HFFc6 (cell line): Measurements from ENCODE around the gene SYPL1. TPM values are rescaled to one million over a fixed set of nuclear protein-coding genes. Genes with fewer than 3 reads are reported as not detected.
A peak's percentile ranks its signal among the peaks of the same experiment; 100 is the strongest.

Experiments used
- DNase-seq: peaks from one replicate; pipeline ENCODE4 v3.0.0-alpha.2; 2018
- H3K27ac Mint-ChIP-seq: 2 replicates; pipeline ENCODE4 v1.8.0; 2020; ENCODE audit warnings: mild to moderate bottlenecking, mixed read lengths
- H3K27me3 Mint-ChIP-seq: 2 replicates; pipeline ENCODE4 v1.8.0; 2021; ENCODE audit warnings: mild to moderate bottlenecking, moderate library complexity, mixed read lengths; ENCODE audit not compliant: insufficient read depth
- H3K36me3 Mint-ChIP-seq: 2 replicates; pipeline ENCODE4 v1.8.0; 2021; ENCODE audit warnings: low read depth, mixed read lengths
- H3K4me1 Mint-ChIP-seq: 2 replicates; pipeline ENCODE4 v1.8.0; 2020; ENCODE audit warnings: low read depth, mixed read lengths
- H3K4me3 Mint-ChIP-seq: 2 replicates; pipeline ENCODE4 v1.8.0; 2020; ENCODE audit warnings: mild to moderate bottlenecking, moderate library complexity, mixed read lengths
- H3K9me3 Mint-ChIP-seq: 2 replicates; pipeline ENCODE4 v1.8.0; 2020; ENCODE audit warnings: mild to moderate bottlenecking, mixed read lengths
- CTCF ChIP-seq: fragments of 200-600 bp; sonication (generic); IDR thresholded peaks from 2 replicates; pipeline ENCODE4 v1.5.0; 2021; ENCODE audit warnings: antibody characterized with exemption, mild to moderate bottlenecking
- total RNA-seq, 6 experiments: library from RNA; stranded (reverse); fragmentation: NEBNext Ultra II Directional; extraction: Animal tissue kit (Norgen Biotek cat#: 25700); gene quantifications; 2 replicates in 1 of 6; 3 replicates in 5 of 6; pipeline ENCODE4 v1.2.3, GENCODE V29; 2021

Gene SYPL1
- total RNA-seq, 6 experiments from 2014 or later, result 66.5 to 84.0 (median 74.6) TPM

GRCh38 chr7:106057204-106057961 lies 54.7 kb downstream of the SYPL1 start:
- peaks cover 20% of the 10 kb centered on the region for H3K27me3 Mint-ChIP-seq
- no peaks in the 10 kb centered on the region; the same call in 1 of the 2 replicates for H3K9me3 Mint-ChIP-seq
- H3K4me3 Mint-ChIP-seq, result no peak overlapping the region
- no peak for DNase-seq
- no peaks in the 10 kb centered on the region for H3K36me3 Mint-ChIP-seq
- no peak overlapping the region for H3K27ac Mint-ChIP-seq
- peaks cover 4% of the 10 kb centered on the region; the same call in 1 of the 2 replicates for H3K4me1 Mint-ChIP-seq
- peak; percentile 44; the same call in 1 of the 2 replicates for TF ChIP-seq CTCF

- H3K4me1 Mint-ChIP-seq, result no peaks in the 10 kb centered on the region
- peak; percentile 89 for TF ChIP-seq CTCF
- H3K9me3 Mint-ChIP-seq, result no peaks in the 10 kb centered on the region; the same call in 1 of the 2 replicates
- DNase-seq, result peak; percentile 52
- H3K4me3 Mint-ChIP-seq, result no peak overlapping the region
- peaks cover 20% of the 10 kb centered on the region for H3K27me3 Mint-ChIP-seq
- no peaks in the 10 kb centered on the region for H3K36me3 Mint-ChIP-seq
- no peak overlapping the region for H3K27ac Mint-ChIP-seq
These were observed 55.5 kb downstream of the SYPL1 start for GRCh38 chr7:106056513-106057203.

- Mint-ChIP-seq H3K27ac (no peak overlapping the region), H3K9me3 (no peaks in the 10 kb centered on the region), H3K36me3 (no peaks in the 10 kb centered on the region), H3K4me1 (peaks cover 14% of the 10 kb centered on the region), H3K27me3 (peaks cover 24% of the 10 kb centered on the region), H3K4me3 (no peak overlapping the region)
- no peak for DNase-seq
- TF ChIP-seq CTCF, result no peak
These were observed 57.1 kb downstream of the SYPL1 start for GRCh38 chr7:106054971-106055532.

- Mint-ChIP-seq H3K27ac (no peak overlapping the region), H3K36me3 (no peaks in the 10 kb centered on the region), H3K9me3 (no peaks in the 10 kb centered on the region), H3K4me3 (no peak overlapping the region), H3K4me1 (peaks cover 18% of the 10 kb centered on the region), H3K27me3 (peaks cover 22% of the 10 kb centered on the region)
- no peak for DNase-seq
- TF ChIP-seq CTCF, result no peak
These were observed 57.8 kb downstream of the SYPL1 start for GRCh38 chr7:106054156-106054910.

GRCh38 chr7:106053109-106053508 lies 59.0 kb downstream of the SYPL1 start:
- H3K4me1 Mint-ChIP-seq, result peaks cover 18% of the 10 kb centered on the region
- H3K27me3 Mint-ChIP-seq, result peaks cover 22% of the 10 kb centered on the region
- DNase-seq, result no peak
- H3K36me3 Mint-ChIP-seq, result no peaks in the 10 kb centered on the region
- no peak overlapping the region for H3K4me3 Mint-ChIP-seq
- no peaks in the 10 kb centered on the region for H3K9me3 Mint-ChIP-seq
- TF ChIP-seq CTCF, result no peak; the same call in 1 of the 2 replicates
- no peak overlapping the region for H3K27ac Mint-ChIP-seq
